ENCODE results near the gene WBP11.

DNA sequence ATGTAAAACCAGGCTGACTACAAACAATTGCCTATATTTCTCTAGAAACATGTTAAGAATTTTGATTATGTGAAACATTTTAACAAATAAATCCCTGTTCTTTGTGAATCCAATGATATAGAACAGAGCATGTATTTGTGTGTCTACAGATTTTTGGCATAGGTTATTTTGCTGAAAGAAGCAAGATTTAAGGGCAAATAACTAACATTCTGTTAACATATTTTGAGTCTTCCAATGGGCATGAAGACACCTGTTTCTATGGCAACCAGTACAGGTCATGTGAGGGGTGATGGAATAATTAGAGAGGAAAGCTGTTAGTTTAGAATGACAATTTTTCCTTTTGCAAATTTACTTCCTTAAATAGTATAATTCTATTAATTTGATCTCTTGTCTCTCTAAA is 31.2 kb upstream of the WBP11 start:
- TF ChIP-seq, protein P1, sequence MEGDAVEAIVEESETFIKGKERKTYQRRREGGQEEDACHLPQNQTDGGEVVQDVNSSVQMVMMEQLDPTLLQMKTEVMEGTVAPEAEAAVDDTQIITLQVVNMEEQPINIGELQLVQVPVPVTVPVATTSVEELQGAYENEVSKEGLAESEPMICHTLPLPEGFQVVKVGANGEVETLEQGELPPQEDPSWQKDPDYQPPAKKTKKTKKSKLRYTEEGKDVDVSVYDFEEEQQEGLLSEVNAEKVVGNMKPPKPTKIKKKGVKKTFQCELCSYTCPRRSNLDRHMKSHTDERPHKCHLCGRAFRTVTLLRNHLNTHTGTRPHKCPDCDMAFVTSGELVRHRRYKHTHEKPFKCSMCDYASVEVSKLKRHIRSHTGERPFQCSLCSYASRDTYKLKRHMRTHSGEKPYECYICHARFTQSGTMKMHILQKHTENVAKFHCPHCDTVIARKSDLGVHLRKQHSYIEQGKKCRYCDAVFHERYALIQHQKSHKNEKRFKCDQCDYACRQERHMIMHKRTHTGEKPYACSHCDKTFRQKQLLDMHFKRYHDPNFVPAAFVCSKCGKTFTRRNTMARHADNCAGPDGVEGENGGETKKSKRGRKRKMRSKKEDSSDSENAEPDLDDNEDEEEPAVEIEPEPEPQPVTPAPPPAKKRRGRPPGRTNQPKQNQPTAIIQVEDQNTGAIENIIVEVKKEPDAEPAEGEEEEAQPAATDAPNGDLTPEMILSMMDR (IDR thresholded peaks at IDR 0.05): no peak
- no peak for TF ChIP-seq POLR2A (IDR thresholded peaks at IDR 0.05)

Measured in uterus (tissue), 2 donors.